ENCODE data around the gene MAJIN. TPM values are rescaled to one million over a fixed set of nuclear protein-coding genes. Genes with fewer than 3 reads are reported as not detected.
"Not testable (repeated sequence)": the region's sequence is repeated elsewhere in the genome, so short reads cannot be mapped to it uniquely, and the experiment has no call there.

Gene MAJIN
- total and polyA plus RNA-seq, 3 experiments from 2014 or later, result not detected

DNA sequence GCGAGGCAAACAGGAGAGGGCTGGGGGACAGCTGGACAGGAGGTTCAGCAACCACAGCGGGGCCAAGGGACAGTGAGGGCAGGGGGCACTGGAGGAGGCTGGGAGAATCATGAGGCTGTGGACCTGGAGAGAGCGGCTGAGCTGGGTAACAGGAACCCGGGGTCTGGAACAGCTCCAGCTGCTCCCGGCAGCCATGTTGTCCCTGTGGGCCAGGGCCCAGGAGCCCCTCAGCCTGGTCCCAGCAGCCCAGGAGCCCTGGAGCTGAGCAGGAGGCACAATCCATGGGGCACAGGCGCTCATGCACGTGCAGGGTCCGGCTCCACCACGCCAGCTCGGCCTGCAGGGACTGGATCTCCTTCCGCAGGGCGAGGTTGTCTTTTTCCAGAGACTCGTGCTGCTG is 17.5 kb upstream of the MAJIN start:
- H3K27me3 Mint-ChIP-seq, result peaks cover 7 to 13% of the 10 kb centered on the region in 2 donors
- ChIA-PET POLR2A (no interaction called here), CTCF (no interaction called here)
- H3K36me3 ChIP-seq (ENCODE audit: insufficient read depth, low read length), result no peaks in the 10 kb centered on the region
- no peak overlapping the region for H3K4me3 ChIP-seq (ENCODE audit: low read length)
- H3K4me1 ChIP-seq (ENCODE audit: insufficient read depth, low read length), result peaks cover 7% of the 10 kb centered on the region
- H3K27ac Mint-ChIP-seq, result peak overlapping the region in 2 of 8 donors; percentile 11 to 50
- no peaks in the 10 kb centered on the region for H3K9me3 Mint-ChIP-seq
- no peak overlapping the region for H3K27ac ChIP-seq (ENCODE audit: low read depth, low read length)
- no peaks in the 10 kb centered on the region for H3K9me3 ChIP-seq (ENCODE audit: low read length)
- H3K4me3 Mint-ChIP-seq, result no peak overlapping the region
- H3K4me1 Mint-ChIP-seq, result peaks cover 5 to 8% (median 7%) of the 10 kb centered on the region in 3 donors
- no peaks in the 10 kb centered on the region for H3K36me3 Mint-ChIP-seq
- no peak for DNase-seq
- no peaks in the 10 kb centered on the region for H3K27me3 ChIP-seq (ENCODE audit: insufficient read depth, low read length, poor library complexity, severe bottlenecking)

DNA sequence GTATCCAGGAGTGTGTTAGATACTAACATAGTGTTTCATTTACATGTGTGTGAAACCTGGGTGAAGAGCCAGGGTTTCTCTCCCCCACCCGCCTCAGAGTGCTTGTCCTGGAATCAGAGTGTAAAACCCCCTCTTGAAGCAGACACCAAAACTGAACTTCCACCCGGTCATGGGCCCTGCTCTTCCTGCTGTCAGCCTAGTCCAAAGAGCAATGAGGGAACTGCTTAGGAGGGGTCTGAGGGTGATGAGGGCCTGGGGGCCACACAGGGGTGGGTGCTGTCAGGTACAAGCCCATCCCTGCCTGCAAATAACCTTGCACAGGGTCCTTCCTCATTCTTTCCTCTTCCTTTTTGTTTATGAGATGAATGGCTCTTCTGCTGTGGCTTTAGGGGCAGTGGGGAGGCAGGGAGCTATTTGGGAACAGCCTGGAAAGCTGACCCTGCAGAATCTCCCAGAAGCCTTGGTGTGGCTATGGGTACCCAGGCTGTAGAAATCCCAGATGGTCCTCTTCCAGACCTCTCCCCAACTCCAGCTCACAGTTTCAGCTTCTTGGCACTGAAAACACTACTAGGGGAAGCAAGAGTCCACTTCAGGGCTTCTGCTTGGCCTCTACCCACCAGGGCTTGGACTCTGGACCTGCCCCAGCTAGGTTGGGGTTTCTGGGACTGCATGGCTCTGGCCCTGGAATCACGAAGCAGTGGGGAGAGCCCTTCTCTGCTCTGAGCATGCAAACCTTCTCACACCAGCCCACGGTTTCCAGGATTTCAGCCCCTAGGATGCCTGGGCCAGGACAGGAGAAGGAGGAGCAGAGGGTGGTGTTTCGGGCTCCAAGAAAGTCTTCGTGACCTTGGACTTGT is 16.3 kb upstream of the MAJIN start:
- Histone ChIP-seq H3K9me3 (ENCODE audit: low read length) (no peaks in the 10 kb centered on the region), H3K4me1 (ENCODE audit: insufficient read depth, low read length) (peaks cover 7% of the 10 kb centered on the region), H3K27me3 (ENCODE audit: insufficient read depth, low read length, poor library complexity, severe bottlenecking) (no peaks in the 10 kb centered on the region), H3K4me3 (ENCODE audit: low read length) (no peak overlapping the region), H3K27ac (ENCODE audit: low read depth, low read length) (no peak overlapping the region), H3K36me3 (ENCODE audit: insufficient read depth, low read length) (no peaks in the 10 kb centered on the region)
- no peaks in the 10 kb centered on the region for H3K36me3 Mint-ChIP-seq
- H3K27ac Mint-ChIP-seq, result peak overlapping the region in 1 of 8 donors; percentile 54
- peaks cover 7 to 12% of the 10 kb centered on the region in 2 donors for H3K27me3 Mint-ChIP-seq
- ChIA-PET CTCF (interaction anchor here (0.7 kb wide), 1 partner anchor 25 kb away, joined by 3 read pairs; no protein-coding TSS in a partner anchor), POLR2A (no interaction called here)
- peaks cover 5 to 8% (median 7%) of the 10 kb centered on the region in 3 donors for H3K4me1 Mint-ChIP-seq
- H3K4me3 Mint-ChIP-seq, result peak overlapping the region in 1 of 7 donors; percentile 6
- H3K9me3 Mint-ChIP-seq, result no peaks in the 10 kb centered on the region
- DNase-seq, result no peak

- POLR2A ChIA-PET, result interaction anchor here (0.5 kb wide), 1 partner anchor 83 kb away, joined by 3 read pairs; no protein-coding TSS in a partner anchor
- H3K27me3 ChIP-seq (ENCODE audit: insufficient read depth, low read length, poor library complexity, severe bottlenecking); H3K9me3 ChIP-seq (ENCODE audit: low read length); H3K4me1 Mint-ChIP-seq; H3K4me1 ChIP-seq (ENCODE audit: insufficient read depth, low read length); H3K36me3 ChIP-seq (ENCODE audit: insufficient read depth, low read length); H3K4me3 ChIP-seq (ENCODE audit: low read length); DNase-seq; H3K27ac ChIP-seq (ENCODE audit: low read depth, low read length); CTCF ChIA-PET; H3K36me3 Mint-ChIP-seq; H3K4me3 Mint-ChIP-seq; H3K9me3 Mint-ChIP-seq; H3K27ac Mint-ChIP-seq: not testable (repeated sequence)
- peaks cover 7 to 12% of the 10 kb centered on the region in 2 donors for H3K27me3 Mint-ChIP-seq
Observed at GRCh38 chr11:64983339-64983738, 11.4 kb upstream of the MAJIN start.

GRCh38 chr11:64976651-64977050 is 4.7 kb upstream of the MAJIN start:
- peaks cover 5% of the 10 kb centered on the region for H3K4me1 ChIP-seq (ENCODE audit: insufficient read depth, low read length)
- ChIA-PET POLR2A (no interaction called here), CTCF (no interaction called here)
- Mint-ChIP-seq H3K27ac (no peak overlapping the region), H3K9me3 (no peaks in the 10 kb centered on the region), H3K4me1 (peaks cover 1 to 9% (median 3%) of the 10 kb centered on the region in 3 donors), H3K4me3 (no peak overlapping the region), H3K36me3 (no peaks in the 10 kb centered on the region), H3K27me3 (no peaks in the 10 kb centered on the region)
- DNase-seq, result no peak
- H3K27me3 ChIP-seq (ENCODE audit: insufficient read depth, low read length, poor library complexity, severe bottlenecking), result no peaks in the 10 kb centered on the region
- H3K36me3 ChIP-seq (ENCODE audit: insufficient read depth, low read length), result no peaks in the 10 kb centered on the region
- no peaks in the 10 kb centered on the region for H3K9me3 ChIP-seq (ENCODE audit: low read length)
- H3K27ac ChIP-seq (ENCODE audit: low read depth, low read length), result no peak overlapping the region
- H3K4me3 ChIP-seq (ENCODE audit: low read length), result no peak overlapping the region

DNA sequence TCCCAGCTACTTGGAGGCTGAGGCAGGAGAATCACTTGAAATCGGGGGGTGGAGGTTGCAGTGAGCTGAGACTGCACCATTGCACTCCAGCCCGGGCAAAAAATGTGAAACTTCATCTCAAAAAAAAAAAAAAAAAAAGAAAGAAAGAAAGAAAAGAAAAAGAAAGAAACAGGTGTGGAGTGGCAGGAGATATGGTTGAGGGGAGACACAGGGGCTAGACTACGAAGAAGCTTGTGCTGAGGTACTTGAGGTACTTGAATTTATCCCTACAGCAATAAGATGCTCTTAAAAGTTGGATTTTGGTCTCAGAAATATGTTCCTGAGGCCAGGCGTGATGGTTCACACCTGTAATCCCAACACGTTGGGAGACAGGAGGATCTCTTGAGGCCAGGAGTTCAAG is 2.2 kb upstream of the MAJIN start:
- ChIA-PET CTCF (no interaction called here), POLR2A (no interaction called here)
- no peak overlapping the region for H3K27ac Mint-ChIP-seq
- H3K27ac ChIP-seq (ENCODE audit: low read depth, low read length), result no peak overlapping the region
- no peak for DNase-seq
- no peaks in the 10 kb centered on the region for H3K9me3 Mint-ChIP-seq
- no peaks in the 10 kb centered on the region for H3K36me3 Mint-ChIP-seq
- H3K9me3 ChIP-seq (ENCODE audit: low read length), result no peaks in the 10 kb centered on the region
- no peaks in the 10 kb centered on the region for H3K27me3 ChIP-seq (ENCODE audit: insufficient read depth, low read length, poor library complexity, severe bottlenecking)
- H3K4me1 ChIP-seq (ENCODE audit: insufficient read depth, low read length), result peaks cover 5% of the 10 kb centered on the region
- peaks cover 5 to 6% of the 10 kb centered on the region in 2 donors for H3K27me3 Mint-ChIP-seq
- no peak overlapping the region for H3K4me3 Mint-ChIP-seq
- no peaks in the 10 kb centered on the region for H3K36me3 ChIP-seq (ENCODE audit: insufficient read depth, low read length)
- H3K4me1 Mint-ChIP-seq, result peaks cover 3 to 14% (median 9%) of the 10 kb centered on the region in 3 donors
- H3K4me3 ChIP-seq (ENCODE audit: low read length), result no peak overlapping the region

GRCh38 chr11:64970731-64971151 is 1.2 kb downstream of the MAJIN start:
- peak overlapping the region in 6 of 7 donors; percentile 19 to 73 (median 48) for H3K4me3 Mint-ChIP-seq
- peaks cover 5 to 7% of the 10 kb centered on the region in 2 donors for H3K27me3 Mint-ChIP-seq
- Histone ChIP-seq H3K27me3 (ENCODE audit: insufficient read depth, low read length, poor library complexity, severe bottlenecking) (no peaks in the 10 kb centered on the region), H3K9me3 (ENCODE audit: low read length) (no peaks in the 10 kb centered on the region), H3K4me1 (ENCODE audit: insufficient read depth, low read length) (peaks cover 5% of the 10 kb centered on the region), H3K4me3 (ENCODE audit: low read length) (no peak overlapping the region), H3K27ac (ENCODE audit: low read depth, low read length) (no peak overlapping the region), H3K36me3 (ENCODE audit: insufficient read depth, low read length) (no peaks in the 10 kb centered on the region)
- H3K9me3 Mint-ChIP-seq, result no peaks in the 10 kb centered on the region
- ChIA-PET POLR2A (no interaction called here), CTCF (no interaction called here)
- H3K36me3 Mint-ChIP-seq, result peaks cover 0 to 2% (median 0%) of the 10 kb centered on the region in 3 donors
- no peak for DNase-seq
- peaks cover 3 to 14% (median 9%) of the 10 kb centered on the region in 3 donors for H3K4me1 Mint-ChIP-seq
- H3K27ac Mint-ChIP-seq, result peak overlapping the region in 1 of 8 donors; percentile 23

- Histone ChIP-seq H3K27me3 (ENCODE audit: insufficient read depth, low read length, poor library complexity, severe bottlenecking) (no peaks in the 10 kb centered on the region), H3K9me3 (ENCODE audit: low read length) (no peaks in the 10 kb centered on the region), H3K27ac (ENCODE audit: low read depth, low read length) (no peak overlapping the region), H3K4me1 (ENCODE audit: insufficient read depth, low read length) (peaks cover 5% of the 10 kb centered on the region), H3K4me3 (ENCODE audit: low read length) (no peak overlapping the region), H3K36me3 (ENCODE audit: insufficient read depth, low read length) (no peaks in the 10 kb centered on the region)
- Mint-ChIP-seq H3K27ac (no peak overlapping the region), H3K36me3 (peaks cover 0 to 2% (median 0%) of the 10 kb centered on the region in 3 donors), H3K4me1 (peaks cover 3 to 11% (median 9%) of the 10 kb centered on the region in 3 donors), H3K27me3 (peaks cover 7 to 10% of the 10 kb centered on the region in 2 donors), H3K4me3 (no peak overlapping the region), H3K9me3 (no peaks in the 10 kb centered on the region)
- ChIA-PET POLR2A (interaction anchor here (0.6 kb wide), 1 partner anchor 106 kb away, joined by 14 read pairs; no protein-coding TSS in a partner anchor), CTCF (no interaction called here)
- no peak for DNase-seq
Observed at GRCh38 chr11:64969209-64969608, 2.7 kb downstream of the MAJIN start.

DNA sequence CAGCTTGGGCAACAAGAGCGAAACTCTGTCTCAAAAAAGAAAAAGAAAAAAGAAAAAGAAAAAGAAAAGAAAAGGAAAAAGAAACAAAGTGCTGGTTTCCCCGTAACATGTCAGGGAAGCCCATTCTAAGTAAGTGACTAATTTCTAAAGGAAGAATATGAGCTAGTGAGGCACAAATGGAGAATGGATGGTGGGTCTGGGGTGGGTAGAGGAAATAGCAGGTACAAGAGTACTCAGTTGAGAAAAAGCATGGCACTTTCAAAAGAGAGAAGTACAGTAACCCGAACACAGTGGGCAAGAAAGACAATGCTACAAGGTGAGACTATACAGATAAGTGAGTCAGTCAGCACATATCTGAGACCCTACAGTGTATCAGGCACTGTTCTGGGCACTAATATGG is 4.5 kb downstream of the MAJIN start:
- Histone ChIP-seq H3K4me1 (ENCODE audit: insufficient read depth, low read length) (peaks cover 4% of the 10 kb centered on the region), H3K4me3 (ENCODE audit: low read length) (no peak overlapping the region), H3K9me3 (ENCODE audit: low read length) (no peaks in the 10 kb centered on the region), H3K27me3 (ENCODE audit: insufficient read depth, low read length, poor library complexity, severe bottlenecking) (no peaks in the 10 kb centered on the region), H3K27ac (ENCODE audit: low read depth, low read length) (no peak overlapping the region), H3K36me3 (ENCODE audit: insufficient read depth, low read length) (no peaks in the 10 kb centered on the region)
- DNase-seq, result no peak
- Mint-ChIP-seq H3K4me1 (peaks cover 3 to 11% (median 9%) of the 10 kb centered on the region in 3 donors), H3K27ac (no peak overlapping the region), H3K4me3 (no peak overlapping the region), H3K9me3 (no peaks in the 10 kb centered on the region), H3K36me3 (peaks cover 0 to 2% (median 0%) of the 10 kb centered on the region in 3 donors), H3K27me3 (peaks cover 9 to 13% of the 10 kb centered on the region in 2 donors)
- CTCF ChIA-PET, result no interaction called here
- POLR2A ChIA-PET, result no interaction called here
